GM18508 (cell line): ENCODE results near the gene FAM9C.
A peak's percentile ranks its signal among the peaks of the same experiment; 100 is the strongest.
"Not testable (repeated sequence)": the region's sequence is repeated elsewhere in the genome, so short reads cannot be mapped to it uniquely, and the experiment has no call there.

ENCODE experiments used
- ATAC-seq: cut with Tn5 transposase; IDR thresholded peaks from one replicate; pipeline ENCODE4 v1.9.1; 2021; ENCODE audit warnings: moderate number of reproducible peaks; ENCODE audit not compliant: insufficient read depth, unreplicated experiment

The FAM9C gene

DNA sequence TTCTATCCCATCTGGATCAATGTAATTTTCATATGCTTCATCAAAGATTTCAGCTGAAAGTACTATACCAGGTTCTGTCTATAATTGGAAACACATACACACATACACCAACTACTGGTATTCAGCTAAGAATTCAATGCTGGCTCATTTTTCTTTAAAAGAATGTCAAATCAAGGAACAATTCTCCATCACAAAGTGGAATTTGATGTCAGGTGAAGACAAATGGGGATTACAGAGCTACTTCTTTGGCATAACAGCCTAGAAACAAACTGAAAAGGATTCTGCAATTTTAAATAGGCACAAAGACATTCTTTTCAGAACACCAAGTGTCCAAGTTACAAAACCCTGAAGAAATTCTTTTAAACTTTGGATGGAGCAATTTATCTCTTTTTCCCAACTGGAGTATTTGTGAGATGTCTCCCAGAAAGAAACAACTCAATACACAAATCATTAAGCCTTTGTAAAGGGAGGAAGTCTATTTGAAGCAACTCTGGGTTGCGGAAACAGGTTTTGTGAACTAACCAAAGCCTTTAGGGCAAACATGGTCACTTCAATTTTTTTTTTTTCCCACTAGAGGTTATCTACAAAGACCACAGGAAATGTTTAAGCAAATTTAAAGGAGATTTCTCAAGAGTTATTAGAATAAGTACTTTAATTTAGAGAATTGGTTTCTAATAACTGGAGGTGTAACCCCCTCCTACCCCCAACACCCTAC lies 1.9 kb upstream of the FAM9C start:
- ATAC-seq: no peak

DNA sequence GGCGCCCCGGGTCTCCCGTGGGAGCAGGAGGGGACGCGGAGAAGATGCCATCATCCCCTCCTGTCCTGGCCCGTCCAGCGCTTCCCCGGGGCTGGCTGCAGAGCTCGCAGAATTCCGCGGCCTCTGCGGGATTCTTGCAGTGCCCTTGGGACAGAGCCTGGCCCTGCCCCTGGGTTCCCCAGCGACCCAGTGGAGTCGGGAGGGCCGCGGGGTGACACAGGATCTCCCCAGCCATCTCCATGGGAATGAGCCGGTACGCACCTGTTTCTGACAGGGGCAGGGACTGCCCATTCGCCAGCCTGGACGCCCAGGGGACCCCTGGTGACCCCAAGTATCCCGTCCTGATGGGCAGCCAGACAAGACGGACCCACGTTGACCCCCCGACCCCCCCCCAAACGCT lies 482 bp downstream of the FAM9C start:
- ATAC-seq: no peak

DNA sequence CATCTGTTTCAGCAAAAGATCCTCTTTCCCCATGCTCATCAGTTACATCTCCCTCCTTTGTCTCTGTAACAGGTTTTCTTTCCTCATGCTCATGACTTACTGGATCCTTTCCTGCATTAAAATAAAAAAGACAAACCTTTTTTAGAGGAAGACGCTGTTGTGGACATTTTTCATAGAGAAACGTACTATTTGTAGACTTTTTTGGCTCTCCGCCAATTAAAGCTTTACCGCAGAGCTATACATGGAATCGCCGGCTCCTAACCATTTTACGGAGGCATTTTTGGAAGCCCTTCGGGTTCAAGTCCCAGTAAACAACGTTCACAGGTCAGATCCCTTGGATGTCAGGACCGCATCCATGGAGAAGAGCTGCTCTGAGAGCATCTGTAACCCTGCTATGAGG lies 1.3 kb downstream of the FAM9C start:
- no peak for ATAC-seq

DNA sequence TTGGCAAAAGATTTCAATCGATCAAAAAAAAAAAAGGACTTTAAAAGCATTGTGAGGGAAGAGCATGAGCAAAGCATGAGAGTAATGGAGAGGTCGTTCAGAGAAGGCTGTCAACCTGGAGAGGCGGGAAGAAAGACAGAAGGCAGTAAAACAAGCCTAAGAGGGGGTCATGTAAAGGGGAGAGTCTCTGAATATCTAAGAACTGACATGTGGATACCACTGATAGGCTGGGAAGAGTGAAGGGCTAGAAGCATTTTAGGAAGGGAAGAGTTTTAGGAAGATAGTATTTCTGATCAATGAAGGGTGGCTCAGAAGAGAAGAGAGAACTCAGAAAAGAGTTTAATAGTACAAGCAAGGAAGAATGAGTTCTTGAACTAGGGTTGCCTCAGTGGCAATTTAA lies 7.5 kb downstream of the FAM9C start:
- no peak for ATAC-seq

DNA sequence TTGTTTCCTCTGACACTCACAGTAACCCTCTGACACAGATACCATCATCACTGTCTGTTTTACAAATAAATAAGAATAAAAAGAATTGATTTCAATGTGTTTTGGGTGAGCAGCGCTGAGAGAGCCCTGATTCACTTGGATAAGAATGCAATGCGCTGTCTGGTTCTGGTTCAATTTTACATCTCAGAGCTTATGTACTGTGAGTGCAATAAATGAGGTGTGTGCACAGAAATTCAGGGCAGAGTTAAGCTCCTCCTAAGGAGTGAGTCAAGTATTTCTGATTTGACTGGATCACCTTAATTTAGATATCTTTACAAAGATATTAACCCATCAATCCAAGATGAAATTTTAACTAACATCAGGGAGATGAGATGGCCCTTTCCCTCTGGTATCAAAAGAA lies 11.2 kb downstream of the FAM9C start:
- no peak for ATAC-seq

DNA sequence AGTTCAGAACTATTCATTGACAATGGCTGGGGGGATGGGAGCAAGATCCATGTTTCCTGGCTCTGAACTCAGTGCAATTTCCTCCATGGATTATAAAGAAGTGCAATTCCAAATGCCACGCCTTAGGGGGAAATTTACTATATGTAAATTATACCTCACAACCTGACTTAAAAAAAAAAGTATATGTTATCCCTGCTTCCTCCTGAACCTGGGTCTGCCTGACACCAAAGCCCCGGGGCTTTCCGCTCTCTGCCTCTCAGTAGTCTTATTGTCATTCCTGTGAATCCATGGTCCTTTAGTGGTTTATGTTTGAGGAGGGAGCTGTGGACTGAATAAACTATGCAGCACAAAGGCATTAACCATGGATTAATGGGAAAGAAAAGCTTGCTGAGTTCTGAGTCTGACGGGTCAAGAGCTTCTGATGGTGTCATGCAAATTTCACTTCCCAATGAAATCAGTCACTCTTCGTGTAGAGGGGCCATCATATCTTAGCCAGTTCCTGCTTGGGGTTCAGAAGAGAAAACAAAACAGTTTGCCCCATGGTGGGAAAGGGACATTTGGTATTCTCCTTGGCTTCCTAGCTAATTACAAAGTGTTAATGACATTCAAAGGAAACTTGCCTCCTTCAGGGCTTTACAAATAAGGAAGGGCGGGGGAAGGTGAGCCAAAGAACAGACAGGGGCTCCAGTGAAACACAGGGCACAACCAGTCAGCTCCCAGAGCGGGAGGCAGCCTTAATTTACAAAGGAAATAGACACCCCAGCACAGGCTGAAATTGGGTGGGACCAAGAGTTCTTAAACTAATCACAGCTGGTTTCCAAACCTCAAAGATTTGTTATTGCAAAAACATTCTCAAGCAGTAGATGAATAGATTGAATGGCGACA lies 14.3 kb downstream of the FAM9C start:
- ATAC-seq: no peak

DNA sequence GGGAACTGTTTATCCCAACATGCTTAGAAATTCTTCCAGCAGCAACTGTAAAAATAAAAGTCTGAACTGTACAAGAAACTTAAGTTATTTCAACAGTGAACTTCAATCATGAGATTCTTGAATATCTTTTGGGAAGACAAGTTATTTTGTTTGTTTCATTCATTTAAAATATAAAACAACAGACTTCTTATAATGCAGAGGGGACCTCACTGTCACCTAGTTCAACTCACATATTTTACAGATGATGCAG lies 14.9 kb downstream of the FAM9C start:
- ATAC-seq: no peak

DNA sequence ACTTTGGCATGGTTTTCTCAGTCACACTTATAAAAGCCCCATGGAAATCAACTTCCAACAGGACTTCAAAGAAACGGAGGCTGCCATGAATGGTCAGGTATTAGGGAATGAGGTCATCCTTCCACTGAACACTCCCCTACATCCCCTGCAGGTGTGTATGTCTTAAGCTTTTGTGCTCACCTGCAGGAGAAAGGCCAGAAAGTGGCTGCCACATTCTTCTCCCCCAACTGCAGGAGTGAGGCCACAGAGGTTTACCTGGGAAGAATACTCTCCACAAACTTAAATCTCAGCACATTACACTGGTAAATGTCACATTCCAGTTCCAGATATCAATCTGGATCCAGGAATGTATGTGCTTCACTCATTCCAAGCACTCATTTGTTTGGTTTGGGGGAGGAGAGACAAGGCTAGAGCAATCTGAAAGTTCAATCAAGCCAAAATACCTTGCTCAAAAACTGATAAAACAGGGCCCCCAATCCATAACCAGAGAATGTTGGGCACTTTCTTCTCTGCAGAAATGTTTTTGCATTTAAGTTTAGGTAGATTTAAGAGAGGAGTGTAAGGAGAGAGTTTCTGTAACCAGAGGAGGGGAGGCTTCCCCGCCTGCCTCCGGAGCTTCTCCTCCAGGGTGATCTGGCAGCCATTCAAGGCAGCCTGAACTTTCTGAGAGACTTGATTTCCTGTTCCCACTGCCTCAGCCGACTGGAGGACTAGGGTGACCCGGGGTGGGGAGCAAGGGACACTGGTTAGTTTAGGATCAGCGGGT lies 15.4 kb downstream of the FAM9C start:
- ATAC-seq: no peak

DNA sequence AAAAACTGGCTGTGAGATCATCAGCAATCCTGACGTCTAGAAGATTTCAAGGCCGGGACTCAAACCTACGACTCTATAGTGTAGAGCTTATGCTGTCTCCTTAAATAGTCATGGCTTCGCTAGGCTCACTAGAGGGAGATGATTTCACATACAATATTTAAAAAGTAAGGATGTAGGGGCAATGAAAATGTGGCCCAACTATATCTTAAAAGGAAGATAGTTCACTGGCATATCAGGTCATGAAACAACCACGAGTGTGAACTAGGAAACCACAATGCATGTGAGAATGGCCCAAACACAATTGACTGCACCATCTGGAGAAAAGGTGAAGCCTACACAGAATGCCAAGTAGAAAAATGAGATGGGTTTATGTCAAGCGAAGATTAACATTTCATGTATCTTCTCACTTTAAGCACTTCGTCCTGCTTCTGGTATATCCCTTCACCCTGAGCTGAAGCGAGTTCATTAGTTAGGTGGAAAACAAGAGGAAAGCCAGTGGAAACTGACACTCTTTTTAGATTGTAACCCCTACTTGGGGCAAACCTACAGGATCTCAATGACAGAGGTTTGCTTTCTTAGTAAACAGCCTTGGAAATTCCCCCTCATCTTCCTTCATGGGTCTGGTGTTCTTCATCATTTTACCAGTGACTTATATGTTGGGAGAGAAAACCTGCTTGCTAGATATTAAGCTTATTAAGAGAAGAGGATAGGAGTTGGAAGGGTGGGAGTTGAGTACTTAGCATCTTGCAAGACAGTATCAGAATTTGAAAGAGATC lies 17.4 kb downstream of the FAM9C start:
- no peak for ATAC-seq

DNA sequence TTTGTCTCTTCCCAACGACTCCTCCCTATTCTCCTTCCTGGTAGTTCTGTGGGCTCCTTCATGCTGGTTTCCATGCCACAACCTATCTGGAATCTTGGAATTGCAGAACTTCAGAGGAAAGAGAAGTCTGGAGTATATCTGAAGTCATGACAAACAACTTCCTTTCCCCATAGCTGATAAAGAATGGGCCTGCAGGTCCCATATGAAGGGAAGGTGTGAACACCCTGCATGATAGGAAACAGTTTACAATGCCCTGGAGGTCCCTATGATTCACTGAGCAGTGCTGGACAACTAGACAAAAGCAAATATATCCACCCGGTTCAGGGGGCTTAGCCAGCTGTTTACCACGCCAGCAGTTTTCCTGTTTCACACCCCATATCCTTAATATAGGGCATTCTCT lies 19.4 kb downstream of the FAM9C start:
- no peak for ATAC-seq

DNA sequence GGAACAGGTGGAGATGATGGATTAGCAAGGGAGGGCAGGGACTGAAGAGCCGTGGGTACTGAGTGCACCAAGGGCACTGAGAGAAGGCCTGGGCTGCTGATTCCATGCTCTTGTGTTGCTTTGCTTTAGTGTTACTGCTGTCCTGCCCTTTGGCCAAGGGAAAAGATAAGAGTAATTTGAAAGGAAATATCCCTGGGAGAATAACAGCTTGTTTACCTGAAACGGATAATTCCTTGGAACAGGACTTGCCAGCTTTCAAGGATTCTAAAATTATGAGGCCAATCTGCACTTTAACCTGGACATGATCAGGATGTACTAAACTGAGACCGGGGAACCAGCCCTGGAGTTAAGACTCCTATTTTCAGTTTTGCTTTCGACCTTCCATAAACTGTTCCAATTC lies 20.4 kb downstream of the FAM9C start:
- no peak for ATAC-seq

GRCh38 chrX:13023567-13023966 lies 20.9 kb downstream of the FAM9C start:
- ATAC-seq: no peak

DNA sequence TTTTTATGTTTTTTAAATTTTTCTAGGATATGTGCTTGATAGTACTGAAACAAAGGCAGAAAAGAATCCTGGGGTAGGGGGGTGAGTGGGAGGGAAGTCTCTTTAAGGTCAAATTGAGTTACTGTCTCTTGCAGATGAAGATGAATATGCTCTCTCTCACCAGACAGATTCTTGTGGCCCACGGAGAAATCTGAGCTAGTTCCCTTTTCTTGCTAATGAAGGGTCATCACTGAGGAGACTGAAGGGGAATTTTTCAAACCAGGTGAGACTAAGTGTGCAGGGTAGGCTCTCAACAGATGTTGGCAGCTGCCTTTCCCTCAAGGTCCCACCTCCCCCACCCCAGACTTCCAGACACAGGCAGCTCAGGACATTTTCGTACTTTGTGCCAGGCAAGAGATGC lies 21.5 kb downstream of the FAM9C start:
- ATAC-seq: peak; percentile 90

- ATAC-seq: not testable (repeated sequence)
Observed at GRCh38 chrX:13016731-13017130, 27.7 kb downstream of the FAM9C start.

DNA sequence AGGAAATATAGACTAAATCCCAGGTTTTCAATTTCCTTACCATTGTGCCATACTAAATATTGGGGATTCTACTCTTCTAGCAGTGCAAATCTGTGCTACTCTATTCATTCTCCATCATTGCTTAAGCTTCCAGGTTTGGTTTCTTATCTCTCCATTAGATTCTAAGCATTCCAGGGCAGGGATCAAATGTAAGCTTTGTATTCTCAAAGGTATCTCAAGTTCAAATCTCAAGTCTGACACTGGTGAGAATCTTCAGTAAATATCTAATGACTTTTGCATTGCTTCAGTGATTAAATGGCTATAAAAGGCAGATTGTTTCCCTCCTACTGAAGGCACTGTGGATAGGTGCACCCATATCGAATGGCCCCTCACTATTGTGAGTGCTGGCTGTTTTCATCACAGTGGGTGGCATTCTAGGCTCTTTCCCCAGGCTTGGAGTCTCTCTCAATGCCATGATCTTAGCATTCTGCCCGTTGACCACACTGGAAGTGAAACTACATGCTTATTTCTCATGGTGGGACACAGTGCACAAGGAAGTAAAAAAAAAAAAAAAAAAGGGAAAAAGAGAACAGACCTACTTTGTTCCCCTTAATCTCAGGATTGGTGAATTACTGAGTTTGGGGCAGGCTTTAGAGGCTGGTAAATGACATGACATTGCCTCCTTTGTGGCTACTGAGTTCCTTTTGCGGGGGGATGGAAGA lies 28.7 kb downstream of the FAM9C start:
- no peak for ATAC-seq

DNA sequence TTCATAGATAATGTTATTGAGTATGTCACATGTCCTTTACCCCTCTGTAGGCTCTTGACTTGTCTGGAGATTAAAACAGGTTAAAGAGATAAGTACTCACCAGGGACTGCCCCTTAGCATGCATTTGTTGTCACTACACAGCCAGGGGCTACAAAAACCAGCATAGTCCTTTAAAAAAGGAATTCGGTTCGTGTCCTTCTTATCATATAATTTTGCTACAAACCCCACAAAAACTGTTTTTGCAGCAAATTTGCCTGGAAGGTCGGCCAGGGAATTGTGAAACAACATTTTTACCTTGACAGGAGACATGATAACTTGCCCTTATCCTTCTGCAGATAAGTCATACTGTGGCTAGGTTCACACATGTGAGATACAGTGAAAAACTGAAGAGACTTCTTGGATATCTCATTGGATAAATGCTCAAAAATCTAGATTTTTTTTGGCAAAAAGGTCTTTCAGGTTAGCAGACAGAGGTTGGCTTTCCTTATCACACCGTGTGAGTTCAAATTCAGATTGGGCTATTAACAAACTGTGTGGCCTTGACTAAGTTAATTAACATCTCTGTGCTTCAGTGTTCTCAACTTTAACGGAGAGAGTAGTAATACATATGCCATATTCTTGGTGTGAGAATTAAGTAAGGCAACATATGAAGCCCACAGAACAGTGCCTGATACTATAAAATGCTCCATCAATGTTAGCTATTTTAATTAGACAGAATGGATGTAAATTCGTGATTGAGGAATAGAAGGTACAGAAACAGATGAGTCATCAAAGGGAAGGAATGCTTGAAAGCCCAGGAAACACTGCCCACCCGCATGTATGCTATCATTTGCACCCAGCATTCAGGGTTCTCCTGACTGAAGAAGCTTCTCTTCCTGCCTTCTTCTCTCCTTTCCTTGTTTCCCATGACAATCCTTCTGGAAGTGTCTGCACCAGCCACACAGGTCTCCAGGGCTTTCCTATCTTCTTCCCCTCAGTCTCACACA lies 30.0 kb downstream of the FAM9C start:
- no peak for ATAC-seq

GRCh38 chrX:13013363-13014110 lies 30.9 kb downstream of the FAM9C start:
- ATAC-seq: peak; percentile 71

DNA sequence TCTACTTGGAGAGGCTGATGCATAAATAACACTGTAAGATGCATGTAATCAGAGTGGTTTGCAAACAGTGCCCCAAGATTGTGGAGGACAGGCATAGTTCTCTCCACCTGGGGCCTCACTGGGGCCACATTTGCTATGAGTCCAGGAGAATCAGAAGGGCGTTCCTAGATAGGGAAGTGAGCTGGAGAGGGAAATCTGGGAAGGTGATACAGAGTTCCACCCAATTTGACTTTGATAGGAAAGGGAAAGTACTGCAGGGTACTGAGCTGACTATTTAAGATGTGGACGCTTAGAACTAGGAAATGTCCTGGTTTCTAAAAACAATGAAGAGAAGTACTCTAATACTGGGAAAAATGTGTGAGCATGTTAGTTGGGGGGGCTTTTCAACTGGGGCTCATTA lies 33.9 kb downstream of the FAM9C start:
- no peak for ATAC-seq
